GM06990 (cell line): ENCODE data around the gene GJB2.

Experiments
- DNase-seq: peaks from one replicate; pipeline ENCODE4 v3.0.0-alpha.2; 2011; ENCODE audit not compliant: insufficient read length; ENCODE audit errors: extremely low read depth
- H3K27me3 ChIP-seq: replicated peaks from 2 replicates; pipeline ENCODE4 v1.6.0; 2011; ENCODE audit warnings: low read length; ENCODE audit not compliant: control insufficient read depth, insufficient read depth
- H3K36me3 ChIP-seq: 2 replicates; pipeline ENCODE4 v1.5.1; 2011; ENCODE audit warnings: low read length; ENCODE audit not compliant: control insufficient read depth, insufficient read depth
- H3K4me3 ChIP-seq: replicated peaks from 2 replicates; pipeline ENCODE4 v1.5.1; 2011; ENCODE audit warnings: low read depth, mild to moderate bottlenecking, control low read depth, low read length
- TF ChIP-seq, protein P1 (sequence below): IDR thresholded peaks from 2 replicates; pipeline ENCODE4 v1.5.1; 2011; ENCODE audit warnings: low read length, control low read depth, mild to moderate bottlenecking, inconsistent platforms; ENCODE audit not compliant: insufficient read depth, poor library complexity, severe bottlenecking

Gene GJB2

DNA sequence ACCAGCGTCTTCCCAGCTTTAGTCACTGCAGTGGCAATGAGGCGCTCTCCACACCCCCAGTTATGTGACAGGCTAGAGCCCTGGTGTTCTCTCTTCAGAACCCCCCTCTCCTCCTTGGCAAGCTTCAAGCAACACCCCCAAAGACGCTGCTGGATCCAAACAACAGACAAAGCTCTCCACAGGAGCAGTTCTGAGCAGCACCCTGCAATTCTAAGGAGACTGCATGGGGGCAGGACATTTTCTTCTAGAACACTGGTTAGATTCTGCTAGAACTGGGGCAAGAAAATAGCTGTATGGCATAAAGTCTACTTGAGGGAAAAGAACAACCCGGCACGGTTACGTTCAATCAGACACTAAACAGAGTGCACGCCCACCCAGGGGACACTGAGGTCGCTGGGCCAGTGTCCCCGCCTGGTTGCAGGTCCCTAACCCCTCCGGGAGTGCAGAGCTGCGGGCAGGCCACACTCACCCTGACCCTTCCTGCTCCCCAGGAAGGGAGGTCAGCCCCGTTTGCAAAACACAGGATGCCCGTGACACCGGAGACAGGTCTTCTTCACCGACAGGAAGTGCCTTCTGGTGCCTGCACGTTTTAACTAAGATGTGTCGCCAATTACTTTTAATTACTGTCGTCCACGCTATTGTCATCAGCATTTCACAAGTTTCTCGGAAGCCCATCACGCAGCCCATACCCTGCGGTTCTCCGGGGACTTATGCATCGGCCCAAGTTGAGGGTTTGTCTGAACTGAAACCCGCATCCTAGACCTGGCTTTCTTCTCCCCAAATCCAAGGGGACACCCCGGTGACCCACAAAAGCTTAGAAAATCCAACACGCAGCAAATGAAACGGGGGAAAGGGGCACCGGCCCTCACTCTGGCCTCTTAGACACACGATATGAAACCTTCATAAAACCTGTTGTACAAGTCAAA lies 38.4 kb upstream of the GJB2 start:
- Histone ChIP-seq H3K4me3 (peak overlapping the region; percentile 11), H3K27me3 (peaks cover 1% of the 10 kb centered on the region; the same call in 1 of the 2 replicates), H3K36me3 (no peaks in the 10 kb centered on the region)
- DNase-seq = no peak
- TF ChIP-seq, protein P1, sequence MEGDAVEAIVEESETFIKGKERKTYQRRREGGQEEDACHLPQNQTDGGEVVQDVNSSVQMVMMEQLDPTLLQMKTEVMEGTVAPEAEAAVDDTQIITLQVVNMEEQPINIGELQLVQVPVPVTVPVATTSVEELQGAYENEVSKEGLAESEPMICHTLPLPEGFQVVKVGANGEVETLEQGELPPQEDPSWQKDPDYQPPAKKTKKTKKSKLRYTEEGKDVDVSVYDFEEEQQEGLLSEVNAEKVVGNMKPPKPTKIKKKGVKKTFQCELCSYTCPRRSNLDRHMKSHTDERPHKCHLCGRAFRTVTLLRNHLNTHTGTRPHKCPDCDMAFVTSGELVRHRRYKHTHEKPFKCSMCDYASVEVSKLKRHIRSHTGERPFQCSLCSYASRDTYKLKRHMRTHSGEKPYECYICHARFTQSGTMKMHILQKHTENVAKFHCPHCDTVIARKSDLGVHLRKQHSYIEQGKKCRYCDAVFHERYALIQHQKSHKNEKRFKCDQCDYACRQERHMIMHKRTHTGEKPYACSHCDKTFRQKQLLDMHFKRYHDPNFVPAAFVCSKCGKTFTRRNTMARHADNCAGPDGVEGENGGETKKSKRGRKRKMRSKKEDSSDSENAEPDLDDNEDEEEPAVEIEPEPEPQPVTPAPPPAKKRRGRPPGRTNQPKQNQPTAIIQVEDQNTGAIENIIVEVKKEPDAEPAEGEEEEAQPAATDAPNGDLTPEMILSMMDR = no peak

DNA sequence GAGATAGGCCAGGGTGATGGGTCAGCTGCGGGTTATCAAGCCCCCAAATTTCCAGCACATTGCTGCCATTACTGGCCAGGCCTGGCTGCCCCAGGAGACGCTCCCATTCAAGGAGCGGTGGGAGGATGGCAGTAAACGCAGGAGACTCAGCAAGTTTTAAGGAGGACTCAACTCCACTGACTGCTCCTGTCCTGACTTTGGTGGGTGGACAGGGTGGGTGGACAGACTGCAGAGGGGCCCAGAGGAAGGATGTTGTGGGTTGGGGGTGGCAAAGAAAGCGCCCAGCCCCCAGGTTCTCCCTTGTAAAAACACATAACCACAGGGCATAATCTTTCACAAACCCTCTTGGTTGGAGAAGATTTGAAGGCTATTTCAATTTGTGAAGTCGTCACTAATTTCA lies 35.0 kb upstream of the GJB2 start:
- no peaks in the 10 kb centered on the region for H3K36me3 ChIP-seq
- H3K27me3 ChIP-seq = peaks cover 1% of the 10 kb centered on the region; the same call in 1 of the 2 replicates
- H3K4me3 ChIP-seq = no peak overlapping the region
- TF ChIP-seq, protein P1 = no peak
- no peak for DNase-seq

DNA sequence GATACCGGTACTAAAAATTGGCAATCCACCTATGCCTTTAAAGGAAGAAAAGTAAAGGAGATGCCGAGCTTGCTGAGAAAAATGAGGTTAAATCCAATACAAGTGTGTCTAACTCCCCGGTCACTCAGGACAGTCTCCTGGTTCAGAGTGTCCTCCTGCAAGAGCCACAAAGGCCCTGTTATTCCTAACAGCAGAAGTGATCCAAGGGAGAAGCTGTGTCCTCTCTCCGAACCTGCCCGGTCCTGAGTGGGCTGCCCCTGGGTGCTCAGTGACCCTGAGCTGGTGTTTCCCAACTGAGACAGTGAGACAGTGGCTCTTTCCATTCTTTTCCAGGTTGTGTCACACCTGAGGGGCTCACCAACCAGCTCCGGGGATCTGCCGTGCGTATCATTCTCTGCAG lies 34.5 kb upstream of the GJB2 start:
- Histone ChIP-seq H3K4me3 (no peak overlapping the region), H3K27me3 (peaks cover 1% of the 10 kb centered on the region; the same call in 1 of the 2 replicates), H3K36me3 (no peaks in the 10 kb centered on the region)
- DNase-seq = no peak
- TF ChIP-seq, protein P1 = no peak

DNA sequence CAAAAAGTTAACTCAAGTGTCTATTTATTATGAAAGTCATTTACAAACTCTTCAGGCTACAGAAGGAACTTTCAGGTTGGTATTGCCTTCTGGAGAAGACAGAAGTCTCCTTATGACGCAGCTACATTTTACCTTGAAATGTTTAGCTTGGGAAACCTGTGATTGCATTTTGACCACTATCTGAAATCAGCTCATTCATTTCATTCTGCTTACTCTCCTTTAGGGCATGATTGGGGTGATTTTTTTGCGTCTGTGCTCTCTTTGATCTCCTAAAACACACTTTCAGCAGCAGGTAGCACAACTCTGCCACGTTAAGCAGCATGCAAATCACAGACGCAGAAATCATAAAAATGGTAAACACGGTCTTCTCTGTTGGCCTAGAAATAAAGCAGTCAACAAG lies 29.8 kb upstream of the GJB2 start:
- no peak overlapping the region for H3K4me3 ChIP-seq
- DNase-seq = no peak
- H3K27me3 ChIP-seq = no peaks in the 10 kb centered on the region; the same call in 1 of the 2 replicates
- no peaks in the 10 kb centered on the region for H3K36me3 ChIP-seq
- TF ChIP-seq, protein P1 = no peak

DNA sequence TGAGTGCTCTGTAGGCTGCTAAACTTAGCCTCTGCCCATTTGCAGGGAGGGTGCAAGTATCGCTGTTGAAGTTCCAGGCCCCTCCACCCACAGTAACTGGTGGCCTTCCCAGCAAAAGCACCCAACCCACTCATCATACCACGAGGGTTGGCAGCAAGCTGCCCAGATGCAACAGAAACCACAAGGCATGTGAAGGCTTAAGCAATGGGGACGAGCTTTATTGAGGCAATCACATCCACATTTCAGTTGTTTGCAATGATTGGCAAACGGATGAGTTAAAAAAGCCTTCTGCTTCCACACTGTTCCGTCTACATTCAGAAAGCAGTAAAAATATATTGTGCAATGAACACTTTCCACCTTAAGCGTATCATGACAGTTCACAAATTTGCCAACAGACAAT lies 29.0 kb upstream of the GJB2 start:
- no peak overlapping the region for H3K4me3 ChIP-seq
- no peaks in the 10 kb centered on the region; the same call in 1 of the 2 replicates for H3K27me3 ChIP-seq
- H3K36me3 ChIP-seq = no peaks in the 10 kb centered on the region
- TF ChIP-seq, protein P1 = no peak
- DNase-seq = no peak
